Measurements from ENCODE around the gene BCKDHA.
"Not testable (repeated sequence)": the region's sequence is repeated elsewhere in the genome, so short reads cannot be mapped to it uniquely, and the experiment has no call there.

- TF ChIP-seq MYC (IDR thresholded peaks at IDR 0.05; ENCODE audit: low read depth, low read length); CTCF (IDR thresholded peaks at IDR 0.05; ENCODE audit: extremely low read depth in 1 of 2, insufficient read depth in 1 of 2, low read depth in 1 of 2, low read length in 2 of 2); POLR2A (IDR thresholded peaks at IDR 0.05; ENCODE audit: low read depth, low read length); EZH2 (IDR thresholded peaks at IDR 0.05; ENCODE audit: borderline replicate concordance, low read depth, low read length, severe bottlenecking); POLR2AphosphoS5 (IDR thresholded peaks at IDR 0.05; ENCODE audit: insufficient read depth, low read depth, low read length): not testable (repeated sequence)
Observed at GRCh38 chr19:41371119-41371518, 26.5 kb upstream of the BCKDHA start.

Data from endothelial cell of umbilical vein (primary cell).